Pons (tissue), 1 donor: ENCODE measurements around the gene IL10RA.
A peak's percentile ranks its signal among the peaks of the same experiment; 100 is the strongest.
"Not testable (repeated sequence)": the region's sequence is repeated elsewhere in the genome, so short reads cannot be mapped to it uniquely, and the experiment has no call there.

ENCODE experiments used
- DNase-seq: peaks from one replicate; pipeline ENCODE4 v3.0.0-alpha.2; 2016; ENCODE audit warnings: low spot score

IL10RA gene

DNA sequence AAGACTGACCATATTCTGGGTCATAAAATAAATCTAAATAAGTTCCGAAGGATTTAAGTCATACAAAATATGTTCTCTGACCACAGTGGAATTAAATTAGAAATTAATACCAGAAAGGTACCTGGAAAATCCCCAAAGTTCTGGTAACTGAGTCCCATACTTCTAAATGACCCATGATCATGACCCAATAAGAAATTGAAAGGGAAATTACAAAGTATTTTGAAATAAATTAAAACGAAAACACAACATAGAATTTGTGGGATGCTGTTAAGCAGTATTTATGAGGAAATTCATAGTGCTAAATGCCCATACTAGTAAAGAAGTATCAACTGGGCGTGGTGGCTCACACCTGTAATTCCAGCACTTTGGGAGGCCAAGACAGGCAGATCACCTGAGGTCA lies 23.4 kb upstream of the IL10RA start:
- no peak for DNase-seq

DNA sequence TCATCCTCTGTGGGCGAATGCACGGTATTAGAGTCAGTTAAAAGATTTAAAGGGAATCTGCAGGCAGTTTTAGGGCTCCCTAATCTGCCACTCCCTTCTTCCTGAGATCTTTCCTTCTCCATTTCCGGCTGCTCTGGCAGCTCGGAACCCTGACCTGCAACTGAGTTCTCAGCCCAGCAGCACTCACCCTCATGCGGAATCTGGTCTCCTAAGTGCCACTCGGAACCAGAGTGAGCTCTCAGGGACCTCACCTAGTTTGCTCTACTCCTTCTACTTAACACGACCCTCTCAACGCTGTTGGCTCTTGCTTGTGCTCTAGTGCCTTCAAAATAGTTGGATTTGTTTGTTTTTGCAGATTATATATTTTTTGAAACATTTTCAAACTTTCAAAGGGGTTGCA lies 19.3 kb upstream of the IL10RA start:
- DNase-seq = no peak

DNA sequence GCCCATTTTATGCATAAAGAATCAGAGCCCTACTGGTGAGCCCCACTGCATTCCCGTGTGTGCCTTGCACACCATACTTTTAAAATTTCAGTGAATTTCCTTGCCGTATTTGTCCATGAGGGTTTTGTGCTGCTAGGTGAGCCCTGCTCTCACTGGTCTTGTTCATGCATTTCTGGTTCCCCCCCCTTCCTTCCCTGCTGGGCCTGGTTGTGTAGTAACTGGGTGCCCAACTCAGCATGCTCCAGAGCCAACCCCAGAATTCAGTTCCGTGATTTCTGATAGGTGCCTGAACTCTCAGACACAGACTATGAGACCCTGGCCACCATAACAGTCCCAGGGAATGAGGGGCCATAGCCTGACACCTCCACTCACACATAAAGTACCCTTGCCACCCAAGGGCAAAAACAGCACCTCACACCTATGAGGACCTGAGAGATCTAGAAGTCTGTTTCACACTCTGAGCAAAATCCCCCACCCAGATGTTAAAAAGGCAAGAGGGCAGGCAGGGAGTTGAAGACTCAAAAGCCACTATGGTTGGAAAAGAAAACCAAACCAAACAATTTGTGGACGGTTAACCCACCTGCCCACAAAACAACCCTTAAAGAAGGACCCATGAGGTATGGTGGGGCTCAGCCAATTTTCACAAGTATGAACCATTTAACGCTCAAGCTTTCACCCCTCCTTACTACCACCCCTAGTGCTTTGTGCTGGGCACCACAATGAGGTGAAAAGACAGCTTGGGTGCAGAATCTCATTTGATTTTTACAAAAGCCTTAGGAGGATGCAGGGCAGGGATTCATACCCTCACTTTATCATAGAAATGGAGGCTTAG lies 16.8 kb upstream of the IL10RA start:
- DNase-seq = no peak

DNA sequence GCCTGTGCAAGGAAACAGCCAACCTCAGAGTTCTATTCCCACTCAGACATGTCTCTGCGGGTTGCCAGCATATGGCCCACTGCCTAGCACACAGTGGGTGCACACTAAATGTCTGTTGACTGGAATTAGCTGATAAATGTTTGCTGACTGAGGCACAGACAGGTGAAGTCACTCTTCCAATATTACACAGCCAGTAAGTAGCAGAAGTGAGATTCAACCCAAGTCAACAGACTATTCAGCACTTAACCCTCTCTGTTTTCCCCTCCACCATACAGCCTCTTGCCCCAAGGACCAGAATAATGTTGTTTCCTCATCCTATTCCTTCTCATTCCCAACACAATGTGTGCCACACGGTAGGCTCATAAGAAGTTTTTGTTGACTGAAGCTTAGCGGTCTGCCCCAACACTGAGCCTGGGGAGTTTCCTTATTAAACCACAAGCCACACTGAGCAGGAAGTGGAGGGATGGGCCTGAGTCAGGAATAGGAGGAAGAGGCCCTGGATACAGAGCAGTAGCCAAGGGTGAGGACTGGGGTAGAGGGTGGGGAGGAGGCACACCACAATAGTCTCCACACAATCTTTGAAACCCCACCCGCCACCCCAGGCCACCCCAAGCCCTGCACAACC lies 15.7 kb upstream of the IL10RA start:
- DNase-seq = no peak

DNA sequence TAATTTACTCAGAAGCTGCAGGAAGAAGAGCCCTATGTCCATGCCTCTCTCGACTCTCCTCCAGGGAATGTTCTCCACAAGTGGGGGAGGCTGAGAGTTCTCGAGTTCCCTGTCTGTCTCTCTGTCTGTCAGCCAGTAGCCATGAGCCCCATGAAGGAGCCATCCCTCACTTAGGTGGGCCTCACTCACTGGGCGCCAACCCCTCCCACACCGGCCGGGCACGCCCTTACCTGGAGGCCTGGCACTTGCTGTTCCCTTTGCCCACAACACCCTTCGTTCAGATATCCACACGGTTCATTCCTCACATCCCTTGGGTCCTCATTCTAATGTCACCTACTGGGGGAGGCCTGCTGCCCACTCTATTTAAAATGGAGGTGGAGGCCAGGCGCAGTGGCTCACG lies 14.2 kb upstream of the IL10RA start:
- no peak for DNase-seq

DNA sequence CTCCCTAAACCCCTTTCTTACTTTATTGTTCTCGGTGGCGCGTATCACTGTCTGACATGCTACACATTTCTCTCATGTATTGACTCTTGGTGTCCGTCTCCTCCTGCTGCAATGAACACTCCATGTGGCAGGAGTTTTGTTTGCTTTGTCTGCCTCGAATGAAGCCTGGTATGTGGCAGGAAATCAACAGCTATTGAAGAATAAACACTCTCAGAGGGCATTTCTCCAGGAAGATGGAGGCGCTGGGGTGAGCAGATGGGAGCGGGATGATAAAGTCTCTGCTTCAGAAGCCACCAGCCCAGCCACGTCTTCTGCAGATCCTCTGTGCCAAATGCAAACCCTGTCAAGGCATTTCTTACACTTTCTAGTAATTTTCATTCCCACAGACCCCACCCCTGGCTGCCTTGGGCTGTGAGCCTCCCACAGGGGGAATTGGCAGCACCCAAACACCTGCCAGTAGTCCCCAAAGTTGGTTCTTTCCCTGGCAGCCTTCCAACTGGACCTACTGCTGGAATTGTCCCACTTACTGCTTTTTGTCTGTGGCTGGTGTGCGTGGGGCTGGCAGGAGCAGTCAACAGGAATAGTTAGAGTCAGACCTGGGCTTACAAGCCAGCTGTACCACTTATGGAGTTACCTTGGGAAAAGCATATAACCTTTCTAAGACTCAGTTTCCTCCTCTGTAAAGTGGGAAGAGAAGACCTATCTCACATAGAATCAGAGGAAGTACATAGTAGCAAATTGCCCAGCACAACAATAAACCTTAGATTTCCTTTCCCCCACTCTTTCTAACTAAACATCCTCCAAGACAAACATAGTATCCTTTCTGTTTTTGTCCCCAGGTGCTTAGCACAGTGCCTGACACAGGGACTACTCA lies 13.3 kb upstream of the IL10RA start:
- DNase-seq = no peak

DNA sequence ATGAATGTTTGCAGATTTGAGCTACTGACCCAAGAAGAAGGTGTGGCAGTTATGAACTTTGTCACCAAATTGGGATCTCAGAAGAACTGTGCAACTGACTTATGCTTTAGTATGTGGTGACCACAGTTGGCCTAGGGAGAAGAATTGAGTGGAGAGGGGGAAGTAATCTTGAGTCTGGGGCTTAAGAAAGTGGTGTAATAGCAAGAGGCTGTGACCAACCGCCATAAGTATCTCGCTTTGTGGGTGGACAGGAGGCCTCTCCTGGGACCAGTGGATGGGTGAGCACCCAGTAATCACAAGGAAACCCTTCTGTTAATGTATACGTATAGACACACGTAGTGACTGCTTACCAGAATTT lies 12.7 kb upstream of the IL10RA start:
- no peak for DNase-seq

DNA sequence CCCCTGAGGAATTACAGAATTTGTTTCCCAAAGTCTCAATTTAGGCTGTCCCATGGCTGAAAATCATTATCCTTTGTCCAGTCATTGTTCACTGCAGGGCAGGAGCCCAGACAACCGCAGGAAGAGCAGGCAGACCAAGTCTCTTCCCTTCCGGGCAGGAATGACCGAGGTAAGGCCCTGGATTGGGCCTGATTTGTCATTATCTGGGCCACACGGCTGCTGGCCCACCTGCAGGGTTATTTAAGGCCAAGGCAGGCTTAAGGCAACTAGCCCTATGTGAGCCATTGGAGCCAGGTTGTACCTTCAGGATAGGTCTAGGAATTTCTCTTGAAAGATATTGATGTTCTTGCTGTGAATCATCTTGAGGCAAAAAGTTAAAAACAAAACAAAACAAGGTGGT lies 9.7 kb upstream of the IL10RA start:
- DNase-seq = no peak

DNA sequence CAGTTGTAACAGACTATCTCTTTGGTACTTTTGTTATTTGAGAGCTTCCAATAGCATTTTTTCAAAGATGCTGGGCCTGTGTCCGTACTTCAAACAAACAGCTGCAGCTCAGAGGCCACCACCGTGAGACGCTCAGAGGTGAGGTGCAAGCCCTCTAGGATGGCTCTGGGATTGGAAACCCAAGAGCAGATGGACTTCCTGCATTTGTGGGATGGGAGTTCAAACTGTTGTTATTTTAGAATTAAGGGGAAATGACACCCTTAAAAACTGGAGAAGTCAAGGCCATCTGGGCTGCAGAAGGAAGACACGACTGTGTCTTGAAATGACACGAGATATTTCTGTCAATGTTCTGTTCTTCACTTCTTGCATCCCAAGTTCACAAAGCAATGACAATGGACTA lies 9.2 kb upstream of the IL10RA start:
- peak; percentile 31 for DNase-seq

DNA sequence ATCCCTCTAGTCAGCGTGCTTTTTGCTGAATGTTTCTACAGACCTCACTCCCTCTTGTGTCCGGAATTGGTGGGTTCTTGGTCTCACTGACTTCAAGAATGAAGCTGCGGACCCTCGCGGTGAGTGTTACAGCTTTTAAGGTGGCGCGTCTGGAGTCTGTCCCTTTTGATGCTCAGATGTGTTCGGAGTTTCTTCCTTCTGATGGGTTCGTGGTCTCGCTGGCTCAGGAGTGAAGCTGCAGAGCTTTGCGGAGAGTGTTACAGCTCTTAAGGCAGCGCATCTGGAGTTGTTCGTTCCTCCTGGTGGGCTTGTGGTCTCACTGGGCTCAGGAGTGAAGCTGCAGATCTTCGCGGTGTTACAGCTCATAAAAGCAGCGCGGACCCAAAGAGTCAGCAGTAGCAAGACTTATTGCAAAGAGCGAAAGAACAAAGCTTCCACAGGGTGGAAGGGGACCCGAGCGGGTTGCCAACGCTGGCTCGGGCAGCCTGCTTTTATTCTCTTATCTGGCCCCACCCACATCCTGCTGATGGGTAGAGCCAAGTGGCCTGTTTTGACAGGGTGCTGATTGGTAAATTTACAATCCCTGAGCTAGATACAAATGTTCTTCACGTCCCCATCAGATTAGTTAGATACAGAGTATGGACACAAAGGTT lies 8.5 kb upstream of the IL10RA start:
- not testable (repeated sequence) for DNase-seq

DNA sequence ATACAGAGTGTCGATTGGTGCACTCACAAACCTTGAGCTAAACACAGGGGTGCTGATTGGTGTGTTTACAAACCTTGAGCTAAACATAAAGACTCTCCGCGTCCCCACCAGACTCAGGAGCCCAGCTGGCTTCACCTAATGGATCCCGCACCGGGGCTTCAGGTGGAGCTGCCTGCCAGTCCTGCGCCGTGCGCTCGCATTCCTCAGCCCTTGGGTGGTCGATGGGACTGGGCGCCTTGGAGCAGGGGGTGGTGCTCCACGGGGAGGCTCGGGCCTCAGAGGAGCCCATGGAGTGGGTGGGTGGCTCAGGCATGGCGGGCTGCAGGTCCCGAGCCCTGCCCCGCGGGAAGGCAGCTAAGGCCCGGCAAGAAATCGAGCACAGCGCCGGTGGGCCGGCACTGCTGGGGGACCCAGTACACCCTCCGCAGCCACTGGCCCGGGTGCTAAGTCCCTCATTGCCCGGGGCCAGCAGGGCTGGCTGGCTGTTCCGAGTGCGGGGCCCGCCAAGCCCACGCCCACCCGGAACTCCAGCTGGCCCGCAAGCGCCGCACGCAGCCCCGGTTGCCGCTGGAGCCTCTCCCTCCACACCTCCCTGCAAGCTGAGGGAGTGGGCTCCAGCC lies 7.8 kb upstream of the IL10RA start:
- DNase-seq = not testable (repeated sequence)

DNA sequence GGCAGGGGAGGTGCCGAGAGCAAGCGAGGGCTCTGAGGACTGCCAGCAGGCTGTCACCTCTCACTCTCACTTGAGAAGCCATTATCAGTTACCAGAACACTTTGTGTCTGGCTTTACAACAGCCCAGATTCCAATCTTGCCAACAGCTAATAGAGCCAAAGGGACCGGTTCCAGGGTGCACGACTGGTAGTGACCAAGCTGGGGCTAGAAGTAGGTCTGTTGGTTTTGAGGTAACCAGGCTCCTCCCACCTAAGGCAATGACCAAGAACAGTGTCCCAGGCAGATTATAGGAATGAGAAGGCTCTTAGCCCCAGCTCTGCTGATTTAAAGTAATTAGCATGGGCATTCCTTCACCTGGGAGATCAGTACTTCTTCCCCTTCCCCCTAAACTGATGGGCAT lies 7.2 kb upstream of the IL10RA start:
- DNase-seq = no peak

DNA sequence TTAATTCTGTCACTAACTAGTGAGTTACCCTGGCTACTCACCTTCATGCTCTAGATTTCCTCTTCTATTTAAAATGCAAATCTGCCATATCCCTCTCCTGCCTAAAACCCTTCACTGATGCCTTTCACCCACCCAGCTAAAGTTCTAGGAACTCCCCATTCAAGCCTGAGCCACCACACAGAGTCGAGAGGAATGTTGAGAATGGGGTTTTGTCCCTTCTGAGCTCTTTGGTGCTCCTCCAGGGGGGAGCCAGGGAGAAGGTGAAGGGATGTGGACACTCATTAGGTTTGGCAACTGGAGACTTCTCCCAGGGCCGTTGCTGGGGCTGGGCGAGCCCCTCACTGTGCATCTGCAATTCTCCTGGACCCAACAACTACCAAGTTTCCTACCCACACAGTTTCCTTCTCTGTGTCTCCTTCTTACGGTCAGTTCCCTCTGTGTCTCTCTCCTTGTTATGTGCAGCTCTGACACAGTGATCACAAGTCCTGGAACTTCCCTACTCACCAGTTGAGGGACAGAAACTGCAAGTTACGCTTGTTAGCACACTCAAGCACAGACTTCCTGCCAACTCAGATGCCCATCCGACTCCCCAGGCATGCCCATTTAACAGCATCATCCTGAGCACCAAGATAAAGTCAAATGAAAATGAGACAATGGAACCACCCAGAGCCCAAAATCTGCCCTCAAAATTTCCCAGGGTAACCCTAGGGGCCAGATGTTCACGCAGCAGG lies 6.5 kb upstream of the IL10RA start:
- DNase-seq = peak; percentile 84

DNA sequence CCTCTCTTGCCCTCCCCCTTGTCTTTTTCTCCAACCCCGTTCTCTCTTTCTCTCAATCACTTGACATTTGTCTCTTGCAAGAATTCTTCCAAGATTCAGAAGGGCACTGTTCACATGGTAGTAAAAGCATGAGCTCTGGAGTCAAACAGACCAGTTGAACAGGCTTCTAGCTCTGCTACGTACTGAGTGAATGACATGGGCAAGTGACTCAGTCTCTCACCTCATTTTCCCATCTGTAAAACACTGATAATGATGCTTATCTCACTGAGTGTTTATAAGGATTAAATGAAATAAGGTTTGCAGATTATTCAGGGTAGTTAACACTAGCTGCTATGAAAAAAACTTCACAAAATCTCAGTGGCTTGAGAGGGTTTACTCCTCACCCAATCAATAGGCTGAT lies 5.9 kb upstream of the IL10RA start:
- no peak for DNase-seq

DNA sequence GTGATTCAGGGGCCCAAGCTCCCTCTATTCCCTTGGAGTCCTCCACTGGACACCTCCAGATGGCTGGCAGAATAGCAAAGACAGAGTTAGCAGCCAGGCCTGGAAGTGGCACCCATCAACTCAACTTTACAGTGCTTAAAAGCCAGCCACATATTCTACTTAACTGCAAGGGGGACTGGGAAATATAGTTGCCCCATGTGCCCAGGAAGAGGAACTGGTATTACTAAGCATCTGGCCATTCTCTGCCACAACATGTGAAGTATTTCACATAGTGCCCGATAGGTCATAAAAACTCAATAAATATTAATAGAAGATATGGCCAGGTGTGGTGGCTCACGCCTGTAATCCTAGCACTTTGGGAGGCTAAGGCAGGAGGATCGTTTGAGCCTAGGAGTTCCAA lies 5.5 kb upstream of the IL10RA start:
- DNase-seq = no peak

DNA sequence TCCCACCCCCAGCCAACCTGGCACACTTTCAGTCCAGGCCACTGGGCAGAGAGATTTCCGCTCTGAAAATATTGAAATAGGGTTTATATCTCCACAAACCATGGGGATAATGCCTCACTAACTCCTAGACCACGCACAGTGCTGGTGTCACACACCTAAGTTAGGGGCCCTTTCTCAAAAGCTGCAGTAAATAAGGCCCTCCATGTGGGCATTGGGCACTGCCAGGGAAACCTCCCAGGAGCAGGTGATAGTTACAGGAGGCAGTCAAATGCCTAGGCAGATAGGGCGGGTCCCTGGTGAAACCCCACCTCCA lies 3.1 kb upstream of the IL10RA start:
- no peak for DNase-seq

DNA sequence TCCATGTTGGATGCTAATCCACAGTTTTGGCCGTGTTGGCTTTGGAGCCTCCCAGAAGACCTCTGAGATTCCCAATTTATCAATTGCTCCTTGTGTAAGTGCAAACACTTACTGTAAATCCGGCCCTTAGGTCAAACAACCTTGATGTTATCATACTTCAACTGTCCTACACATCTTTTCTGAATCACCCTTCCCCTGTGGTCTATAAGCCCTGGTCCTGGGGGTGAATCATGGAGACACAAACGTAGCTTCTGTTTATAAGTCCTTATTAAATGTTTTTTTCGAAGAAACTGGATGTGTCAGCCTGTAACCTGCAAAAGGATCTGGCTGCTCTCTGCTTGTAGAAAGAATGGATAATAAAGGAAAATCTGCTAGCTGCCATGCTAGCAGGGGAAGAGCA lies 1.7 kb upstream of the IL10RA start:
- DNase-seq = no peak

DNA sequence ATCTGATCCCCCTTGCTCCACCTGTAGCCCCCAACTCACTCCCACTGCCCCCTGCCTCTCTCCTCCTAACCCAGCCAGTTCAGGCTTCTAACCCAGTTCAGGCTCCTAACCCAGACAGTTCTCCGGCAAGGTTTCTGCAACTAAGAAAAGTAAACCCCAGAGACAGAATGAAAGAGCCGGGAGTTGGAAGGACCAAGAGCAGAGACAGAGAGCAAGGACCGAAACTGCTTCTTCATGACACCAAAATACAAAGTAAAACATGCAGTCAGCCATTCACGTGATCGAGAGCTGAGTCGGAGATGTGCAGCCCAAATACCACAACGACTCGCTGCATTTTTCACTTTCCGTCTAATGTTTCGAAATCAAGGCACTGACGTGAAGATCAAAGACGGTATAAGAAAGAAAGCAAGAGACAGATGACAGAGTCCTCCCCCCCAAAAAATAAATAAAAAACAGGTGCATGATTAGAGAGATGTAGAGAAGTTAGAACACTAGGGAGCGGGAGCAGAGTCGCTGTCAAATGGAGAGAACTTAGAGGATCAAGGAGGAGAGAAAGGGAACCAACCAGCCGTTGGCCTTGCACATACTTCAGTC lies 884 bp downstream of the IL10RA start:
- peak; percentile 68 for DNase-seq

DNA sequence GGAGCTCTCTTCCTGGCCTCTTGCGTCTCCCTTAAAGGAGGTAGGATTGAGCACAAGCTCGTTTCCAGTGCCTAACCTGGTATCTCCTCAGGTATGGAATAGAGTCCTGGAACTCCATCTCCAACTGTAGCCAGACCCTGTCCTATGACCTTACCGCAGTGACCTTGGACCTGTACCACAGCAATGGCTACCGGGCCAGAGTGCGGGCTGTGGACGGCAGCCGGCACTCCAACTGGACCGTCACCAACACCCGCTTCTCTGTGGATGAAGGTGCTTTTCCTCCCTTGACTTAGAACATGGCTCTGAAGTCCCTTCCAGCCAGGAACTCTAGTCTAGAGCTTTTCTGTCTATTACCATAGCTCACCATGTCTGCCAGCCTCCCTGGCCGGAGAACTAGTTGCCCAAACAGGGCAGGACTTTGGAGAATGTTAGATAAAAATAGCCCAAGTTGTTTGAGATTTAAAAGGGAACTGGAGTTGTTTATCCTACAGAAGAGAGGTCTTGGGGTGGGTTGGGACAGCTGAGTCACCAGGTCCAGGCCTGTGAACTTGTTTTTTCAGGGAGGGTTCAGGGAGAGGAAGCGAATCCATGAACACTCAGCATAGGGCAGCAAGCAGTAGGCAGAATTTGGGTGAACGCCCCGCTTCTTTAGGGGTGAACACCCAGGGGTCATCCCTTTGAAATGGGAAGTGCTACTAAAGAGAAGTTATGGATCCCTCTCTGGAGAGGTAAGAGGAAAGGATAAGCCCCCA lies 3.3 kb downstream of the IL10RA start:
- peak; percentile 52 for DNase-seq

DNA sequence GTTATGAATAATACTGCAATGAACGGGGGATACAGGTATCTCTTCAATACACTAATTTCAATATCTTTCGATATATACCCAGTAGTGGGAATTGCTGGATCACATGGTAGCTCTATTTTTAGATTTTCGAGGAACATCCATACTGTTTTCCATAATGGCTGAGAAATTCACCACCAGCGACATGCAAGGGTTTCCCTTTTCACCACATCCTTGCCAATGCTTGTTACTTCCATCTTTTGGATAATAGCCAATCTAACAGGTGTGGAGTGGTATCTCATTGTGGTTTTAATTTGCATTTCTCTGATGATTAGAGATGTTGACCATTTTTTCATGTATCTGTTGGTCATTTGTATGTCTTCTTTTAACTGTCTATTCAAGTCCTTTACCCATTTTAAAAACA lies 5.9 kb downstream of the IL10RA start:
- DNase-seq = no peak
